ENCODE results near the gene RGP1. TPM values are rescaled to one million over a fixed set of nuclear protein-coding genes. Genes with fewer than 3 reads are reported as not detected.
A peak's percentile ranks its signal among the peaks of the same experiment; 100 is the strongest.

Gene RGP1
- total RNA-seq, 1 donor from 2014 or later = 11.2 TPM

- H3K27ac Mint-ChIP-seq = peak overlapping the region; percentile 53
- H4K20me1 ChIP-seq (ENCODE audit: low read depth) = peaks cover 48% of the 10 kb centered on the region
- H3K4me3 Mint-ChIP-seq = peak overlapping the region; percentile 94
- no peak for DNase-seq (ENCODE audit: low spot score)
- TF ChIP-seq EZH2phosphoT487 (IDR thresholded peaks at IDR 0.05) (no peak), CTCF (IDR thresholded peaks at IDR 0.05) (no peak), EZH2 (IDR thresholded peaks at IDR 0.05) (no peak)
- H3K27ac ChIP-seq = peak overlapping the region; percentile 18
- peaks cover 10% of the 10 kb centered on the region for H3F3A ChIP-seq (ENCODE audit: low read depth)
- H3K4me2 ChIP-seq = peak overlapping the region; percentile 98
- peak overlapping the region; percentile 75 for H3K4me3 ChIP-seq
- H2AFZ ChIP-seq (replicated peaks) = peak overlapping the region; percentile 97
- H3K27me3 Mint-ChIP-seq (ENCODE audit: insufficient read depth, low read depth) = peaks cover 3% of the 10 kb centered on the region
- H3K9me3 ChIP-seq (ENCODE audit: low read depth) = no peaks in the 10 kb centered on the region
- peaks cover 30% of the 10 kb centered on the region for H3K4me1 Mint-ChIP-seq
- peak overlapping the region; percentile 70 for H3K9ac ChIP-seq
- peaks cover 28% of the 10 kb centered on the region for H3K36me3 Mint-ChIP-seq
- H3K9me3 Mint-ChIP-seq = no peaks in the 10 kb centered on the region
- peaks cover 21% of the 10 kb centered on the region for H3K4me1 ChIP-seq
- no peaks in the 10 kb centered on the region for H3K27me3 ChIP-seq
- H3K79me2 ChIP-seq (ENCODE audit: low read depth) = peaks cover 64% of the 10 kb centered on the region
- no peaks in the 10 kb centered on the region for H3K36me3 ChIP-seq
Measured at GRCh38 chr9:35748242-35748857, 737 bp upstream of the RGP1 start.

- no peak overlapping the region for H3K27ac ChIP-seq
- peak overlapping the region; percentile 78 for H3K27ac Mint-ChIP-seq
- peaks cover 36% of the 10 kb centered on the region for H4K20me1 ChIP-seq (ENCODE audit: low read depth)
- H3K4me1 ChIP-seq = peaks cover 21% of the 10 kb centered on the region
- H3K4me1 Mint-ChIP-seq = peaks cover 30% of the 10 kb centered on the region
- H3K9me3 ChIP-seq (ENCODE audit: low read depth) = no peaks in the 10 kb centered on the region
- H3K27me3 ChIP-seq = no peaks in the 10 kb centered on the region
- peak overlapping the region; percentile 98 for H3K4me2 ChIP-seq
- H3K9ac ChIP-seq = peak overlapping the region; percentile 70
- H3K79me2 ChIP-seq (ENCODE audit: low read depth) = peaks cover 57% of the 10 kb centered on the region
- H3K4me3 Mint-ChIP-seq = peak overlapping the region; percentile 96
- peak overlapping the region; percentile 97 for H2AFZ ChIP-seq (replicated peaks)
- peaks cover 10% of the 10 kb centered on the region for H3F3A ChIP-seq (ENCODE audit: low read depth)
- peak overlapping the region; percentile 75 for H3K4me3 ChIP-seq
- peak; percentile 41 for DNase-seq (ENCODE audit: low spot score)
- H3K36me3 ChIP-seq = no peaks in the 10 kb centered on the region
- H3K36me3 Mint-ChIP-seq = peaks cover 29% of the 10 kb centered on the region
- H3K9me3 Mint-ChIP-seq = no peaks in the 10 kb centered on the region
- H3K27me3 Mint-ChIP-seq (ENCODE audit: insufficient read depth, low read depth) = peaks cover 2% of the 10 kb centered on the region
- TF ChIP-seq CTCF (IDR thresholded peaks at IDR 0.05) (no peak), EZH2phosphoT487 (IDR thresholded peaks at IDR 0.05) (no peak)
Measured at GRCh38 chr9:35749515-35750255, 598 bp downstream of the RGP1 start.

GRCh38 chr9:35750256-35750531 lies 1.1 kb downstream of the RGP1 start:
- TF ChIP-seq EZH2 (IDR thresholded peaks at IDR 0.05) (no peak), EZH2phosphoT487 (IDR thresholded peaks at IDR 0.05) (no peak), CTCF (IDR thresholded peaks at IDR 0.05) (no peak)
- H3K36me3 Mint-ChIP-seq = peaks cover 32% of the 10 kb centered on the region
- peak overlapping the region; percentile 24 for H3K27ac Mint-ChIP-seq

More at GRCh38 chr9:35750256-35750531, 1.1 kb downstream of the RGP1 start:
- H3F3A ChIP-seq (ENCODE audit: low read depth) = peaks cover 10% of the 10 kb centered on the region
- H3K4me1 ChIP-seq = peaks cover 21% of the 10 kb centered on the region
- no peaks in the 10 kb centered on the region for H3K9me3 Mint-ChIP-seq
- no peak for DNase-seq (ENCODE audit: low spot score)
- peak overlapping the region; percentile 70 for H3K9ac ChIP-seq
- H2AFZ ChIP-seq (replicated peaks) = no peak overlapping the region
- H3K36me3 ChIP-seq = no peaks in the 10 kb centered on the region
- H3K4me3 ChIP-seq = peak overlapping the region; percentile 75
- H3K27ac ChIP-seq = no peak overlapping the region
- H3K9me3 ChIP-seq (ENCODE audit: low read depth) = no peaks in the 10 kb centered on the region
- H3K4me1 Mint-ChIP-seq = peaks cover 30% of the 10 kb centered on the region
- H3K4me2 ChIP-seq = peak overlapping the region; percentile 98
- peaks cover 35% of the 10 kb centered on the region for H4K20me1 ChIP-seq (ENCODE audit: low read depth)
- H3K79me2 ChIP-seq (ENCODE audit: low read depth) = peaks cover 52% of the 10 kb centered on the region
- H3K4me3 Mint-ChIP-seq = peak overlapping the region; percentile 96
- no peaks in the 10 kb centered on the region for H3K27me3 Mint-ChIP-seq (ENCODE audit: insufficient read depth, low read depth)
- no peaks in the 10 kb centered on the region for H3K27me3 ChIP-seq

Data from neural progenitor cell (in vitro differentiated cells).